H9 (cell line): ENCODE data around the gene NDP. TPM values are rescaled to one million over a fixed set of nuclear protein-coding genes. Genes with fewer than 3 reads are reported as not detected.

ENCODE experiments used
- DNase-seq: peaks from one replicate; pipeline ENCODE4 v3.0.0-alpha.2; 2017
- H2AFZ ChIP-seq: one replicate; pipeline ENCODE4 v1.6.1; 2013; ENCODE audit warnings: mild to moderate bottlenecking, low read length, control low read depth, moderate library complexity
- H2AK5ac ChIP-seq: 2 replicates; pipeline ENCODE4 v1.6.1; 2013; ENCODE audit warnings: low read length, control low read depth, mixed read lengths; ENCODE audit not compliant: insufficient read length
- H2BK120ac ChIP-seq: one replicate; pipeline ENCODE4 v1.6.1; 2013; ENCODE audit warnings: low read depth, mild to moderate bottlenecking, low read length, control low read depth, inconsistent platforms; ENCODE audit not compliant: poor library complexity, severe bottlenecking
- H2BK12ac ChIP-seq: 2 replicates; pipeline ENCODE4 v1.6.1; 2013; ENCODE audit warnings: low read length, control low read depth, mixed read lengths, low read depth; ENCODE audit not compliant: insufficient read length
- H2BK15ac ChIP-seq: 2 replicates; pipeline ENCODE4 v1.6.1; 2013; ENCODE audit warnings: low read depth, low read length, control low read depth
- H2BK20ac ChIP-seq: one replicate; pipeline ENCODE4 v1.6.1; 2013; ENCODE audit warnings: low read depth, mild to moderate bottlenecking, low read length, control low read depth, inconsistent platforms; ENCODE audit not compliant: poor library complexity, severe bottlenecking
- H2BK5ac ChIP-seq: 2 replicates; pipeline ENCODE4 v1.6.1; 2013; ENCODE audit warnings: low read length, control low read depth, mixed read lengths; ENCODE audit not compliant: insufficient read length
- H3K14ac ChIP-seq: 2 replicates; pipeline ENCODE4 v1.6.1; 2013; ENCODE audit warnings: low read length, control low read depth; ENCODE audit not compliant: insufficient read depth
- H3K18ac ChIP-seq: 2 replicates; pipeline ENCODE4 v1.6.1; 2013; ENCODE audit warnings: low read depth, mild to moderate bottlenecking, mixed read lengths, low read length, control low read depth; ENCODE audit not compliant: insufficient read length
- H3K23ac ChIP-seq: 2 replicates; pipeline ENCODE4 v1.6.1; 2013; ENCODE audit warnings: low read length, control low read depth, mixed read lengths, low read depth; ENCODE audit not compliant: insufficient read length
- H3K23me2 ChIP-seq: 2 replicates; pipeline ENCODE4 v1.6.1; 2013; ENCODE audit warnings: low read depth, mild to moderate bottlenecking, mixed read lengths, low read length, control low read depth; ENCODE audit not compliant: insufficient read length, poor library complexity, severe bottlenecking
- H3K27ac ChIP-seq: 2 replicates; pipeline ENCODE4 v1.5.1; 2013; ENCODE audit warnings: low read length, control low read depth, mixed read lengths, low read depth; ENCODE audit not compliant: insufficient read length
- H3K27me3 ChIP-seq: 2 replicates; pipeline ENCODE4 v1.6.1; 2013; ENCODE audit warnings: low read length, control low read depth, inconsistent platforms; ENCODE audit not compliant: insufficient read depth
- H3K4ac ChIP-seq: 2 replicates; pipeline ENCODE4 v1.6.1; 2013; ENCODE audit warnings: low read depth, mild to moderate bottlenecking, control low read depth, inconsistent platforms, low read length, moderate library complexity
- H3K4me1 ChIP-seq: 2 replicates; pipeline ENCODE4 v1.6.1; 2013; ENCODE audit warnings: low read length, control low read depth, inconsistent platforms; ENCODE audit not compliant: insufficient read depth
- H3K4me2 ChIP-seq: 2 replicates; pipeline ENCODE4 v1.6.1; 2013; ENCODE audit warnings: low read length, control low read depth, mixed read lengths; ENCODE audit not compliant: insufficient read length, insufficient read depth
- H3K56ac ChIP-seq: 2 replicates; pipeline ENCODE4 v1.6.1; 2013; ENCODE audit warnings: low read depth, mild to moderate bottlenecking, mixed read lengths, low read length, control low read depth; ENCODE audit not compliant: insufficient read length
- H3K79me1 ChIP-seq: 2 replicates; pipeline ENCODE4 v1.6.1; 2013; ENCODE audit warnings: low read depth, mild to moderate bottlenecking, moderate library complexity, low read length, control low read depth, inconsistent platforms; ENCODE audit not compliant: insufficient read depth, poor library complexity, severe bottlenecking
- H3K79me2 ChIP-seq: 2 replicates; pipeline ENCODE4 v1.6.1; 2013; ENCODE audit warnings: low read length, control low read depth, inconsistent platforms; ENCODE audit not compliant: insufficient read depth
- H3K9ac ChIP-seq: 2 replicates; pipeline ENCODE4 v1.6.1; 2013; ENCODE audit warnings: low read length, control low read depth, mixed read lengths; ENCODE audit not compliant: insufficient read length; ENCODE audit errors: extremely low read depth
- H3K9me3 ChIP-seq: one replicate; pipeline ENCODE4 v1.6.1; 2013; ENCODE audit warnings: low read depth, low read length, inconsistent platforms; ENCODE audit not compliant: control insufficient read depth
- H3T11ph ChIP-seq: one replicate; pipeline ENCODE4 v1.6.1; 2013; ENCODE audit warnings: mild to moderate bottlenecking, low read length, control low read depth, inconsistent platforms
- H4K20me1 ChIP-seq: one replicate; pipeline ENCODE4 v1.6.1; 2013; ENCODE audit not compliant: control insufficient read depth, insufficient read length, insufficient read depth
- H4K5ac ChIP-seq: 2 replicates; pipeline ENCODE4 v1.6.1; 2013; ENCODE audit warnings: low read depth, mild to moderate bottlenecking, mixed read lengths, low read length, control low read depth; ENCODE audit not compliant: insufficient read length
- H4K8ac ChIP-seq: replicated peaks from 2 replicates; pipeline ENCODE4 v1.6.1; 2013; ENCODE audit warnings: low read length, control low read depth, mixed read lengths, low read depth; ENCODE audit not compliant: insufficient read length
- H4K91ac ChIP-seq: 2 replicates; pipeline ENCODE4 v1.6.1; 2013; ENCODE audit warnings: low read depth, mild to moderate bottlenecking, moderate library complexity, mixed read lengths, low read length, control low read depth; ENCODE audit not compliant: insufficient read length
- H3K27ac Mint-ChIP-seq, 3 experiments: 2 replicates in 2 of 3; 3 replicates in 1 of 3; pipeline ENCODE4 v1.8.0; 2020 to 2021; ENCODE audit warnings: mixed read lengths in 3 of 3, mild to moderate bottlenecking in 1 of 3, moderate library complexity in 1 of 3
- H3K27me3 Mint-ChIP-seq: 2 replicates; pipeline ENCODE4 v1.8.0; 2021; ENCODE audit warnings: low read depth, mild to moderate bottlenecking, moderate library complexity, mixed read lengths
- H3K36me3 Mint-ChIP-seq, 3 experiments: 2 replicates in 2 of 3; 3 replicates in 1 of 3; pipeline ENCODE4 v1.8.0; 2020 to 2021; ENCODE audit warnings: low read depth in 3 of 3, mixed read lengths in 3 of 3; ENCODE audit not compliant: insufficient read depth in 1 of 3
- H3K4me1 Mint-ChIP-seq, 2 experiments: 2 replicates each; pipeline ENCODE4 v1.8.0; 2020; ENCODE audit warnings: mixed read lengths in 2 of 2
- H3K4me3 Mint-ChIP-seq, 2 experiments: 2 replicates in 1 of 2; 3 replicates in 1 of 2; pipeline ENCODE4 v1.8.0; 2020 to 2021; ENCODE audit warnings: mild to moderate bottlenecking in 2 of 2, mixed read lengths in 2 of 2, moderate library complexity in 1 of 2
- H3K9me3 Mint-ChIP-seq, 2 experiments: 2 replicates in 1 of 2; 3 replicates in 1 of 2; pipeline ENCODE4 v1.8.0; 2020; ENCODE audit warnings: mild to moderate bottlenecking in 2 of 2, mixed read lengths in 2 of 2, moderate library complexity in 1 of 2
- CTCF ChIP-seq: fragments of 200-600 bp; sonication (generic); conservative IDR thresholded peaks from 3 replicates; pipeline ENCODE4 v1.8.0; 2021; ENCODE audit warnings: antibody characterized with exemption, mild to moderate bottlenecking
- WGBS: extraction: QIAGEN DNeasy Blood & Tissue Kit; methylation state at CpG from one replicate; pipeline ENCODE4 v1.1.7; 2013; ENCODE audit warnings: missing lambda C conversion rate, low lambda C conversion rate, mixed read lengths; ENCODE audit not compliant: insufficient read length; ENCODE audit errors: extremely low coverage; 5-methylcytosine and 5-hydroxymethylcytosine counted together
- total RNA-seq: library from RNA; stranded (reverse); gene quantifications from 2 replicates; pipeline ENCODE4 v1.2.1, GENCODE V29; 2021

The NDP gene
- total RNA-seq, 1 experiment from 2014 or later = not detected

DNA sequence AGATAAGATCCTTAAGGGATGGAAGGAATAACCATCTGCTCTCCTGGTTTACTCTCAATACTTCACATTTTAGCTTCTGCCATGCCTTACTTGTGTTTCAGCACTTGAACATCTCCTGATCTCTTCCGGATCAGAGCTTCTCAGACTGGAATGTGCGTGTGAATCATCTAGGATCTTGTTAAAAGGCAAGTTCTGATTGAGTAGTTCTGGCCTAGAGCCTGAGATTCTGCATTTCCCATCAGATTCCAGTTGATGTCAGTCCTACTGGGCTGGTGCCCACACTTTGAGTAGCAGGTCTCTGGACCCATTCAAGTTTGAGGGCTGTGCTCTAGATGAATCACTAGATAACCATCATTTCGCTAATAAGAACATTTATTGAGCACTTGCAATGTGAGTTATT, 20.0 kb downstream of the NDP start:
- no peak for DNase-seq
- H3K27me3 Mint-ChIP-seq = peaks cover 5% of the 10 kb centered on the region; the same call in 1 of the 2 replicates
- H3K79me2 ChIP-seq = no peaks in the 10 kb centered on the region
- no peak overlapping the region for H3T11ph ChIP-seq
- peaks cover 71 to 75% of the 10 kb centered on the region in 2 experiments for H3K9me3 Mint-ChIP-seq
- no peak overlapping the region for H3K27ac Mint-ChIP-seq
- H3K56ac ChIP-seq = no peak overlapping the region
- no peak overlapping the region for H2BK20ac ChIP-seq
- TF ChIP-seq CTCF = no peak
- H2BK5ac ChIP-seq = no peak overlapping the region
- no peak overlapping the region for H2BK12ac ChIP-seq
- no peaks in the 10 kb centered on the region for H3K27me3 ChIP-seq
- H3K4me2 ChIP-seq = no peak overlapping the region
- H3K4me1 Mint-ChIP-seq = peaks cover 2 to 5% of the 10 kb centered on the region in 2 experiments; a peak in 2 of 4 replicates
- H4K20me1 ChIP-seq = no peaks in the 10 kb centered on the region
- no peak overlapping the region for H2BK15ac ChIP-seq
- no peak overlapping the region for H3K4me3 Mint-ChIP-seq
- H3K27ac ChIP-seq = no peak overlapping the region
- no peaks in the 10 kb centered on the region; the same call in 1 of the 2 replicates for H3K4me1 ChIP-seq
- no CpG with 5 or more reads among the region's 3 CpGs for WGBS
- peaks cover 31% of the 10 kb centered on the region for H3K9me3 ChIP-seq
- H3K23ac ChIP-seq = no peak overlapping the region
- peaks cover 0 to 3% (median 0%) of the 10 kb centered on the region in 3 experiments; a peak in 2 of 7 replicates for H3K36me3 Mint-ChIP-seq
- no peak overlapping the region for H4K91ac ChIP-seq
- no peak overlapping the region for H4K8ac ChIP-seq
- H3K23me2 ChIP-seq = no peaks in the 10 kb centered on the region
- H3K79me1 ChIP-seq = no peaks in the 10 kb centered on the region
- no peak overlapping the region for H2AFZ ChIP-seq
- H3K4ac ChIP-seq = no peak overlapping the region
- no peak overlapping the region for H3K9ac ChIP-seq
- H3K14ac ChIP-seq = no peak overlapping the region
- H2BK120ac ChIP-seq = no peak overlapping the region
- H3K18ac ChIP-seq = no peak overlapping the region
- H4K5ac ChIP-seq = no peak overlapping the region
- no peak overlapping the region for H2AK5ac ChIP-seq
